K562 (cell line): ENCODE measurements around the gene GET4. TPM values are rescaled to one million over a fixed set of nuclear protein-coding genes. Genes with fewer than 3 reads are reported as not detected.

Source experiments
- CHD7 ChIP-seq: fragments of 200-600 bp; sonication (generic); IDR thresholded peaks from one replicate; pipeline ENCODE4 v1.6.1; 2012; ENCODE audit warnings: mild to moderate bottlenecking, low read depth, low read length, inconsistent platforms
- CTCF ChIP-seq, 3 experiments: IDR thresholded peaks in 2 of 3; conservative IDR thresholded peaks in 1 of 3; 2 replicates each; pipeline ENCODE4 v1.5.1; 2011 to 2012; ENCODE audit warnings: low read length in 3 of 3, mild to moderate bottlenecking in 3 of 3, control low read depth in 2 of 3, improper control_type of control experiment in 1 of 3, inconsistent platforms in 1 of 3, low read depth in 1 of 3, mixed read lengths in 1 of 3, moderate library complexity in 1 of 3; ENCODE audit not compliant: insufficient read depth in 2 of 3
- ELK3 ChIP-seq: fragments of 450-650 bp; formaldehyde crosslinking; IDR thresholded peaks from 2 replicates; pipeline ENCODE4 v1.4.0; 2020; ENCODE audit warnings: mild to moderate bottlenecking
- HNRNPK ChIP-seq: fragments of 200-400 bp; formaldehyde crosslinking; IDR thresholded peaks from one replicate; pipeline ENCODE4 v1.6.1; 2018; ENCODE audit warnings: mild to moderate bottlenecking, low read depth, low read length; ENCODE audit not compliant: poor library complexity, severe bottlenecking
- PHF8 ChIP-seq: fragments of 200-600 bp; sonication (generic); IDR thresholded peaks from 2 replicates; pipeline ENCODE4 v1.6.1; 2012; ENCODE audit warnings: mixed run types, mild to moderate bottlenecking, inconsistent platforms, low read length, moderate library complexity, borderline replicate concordance
- ZBTB17 ChIP-seq: fragments of 450-650 bp; formaldehyde crosslinking; IDR thresholded peaks from 2 replicates; pipeline ENCODE4 v1.4.0; 2020; ENCODE audit warnings: mild to moderate bottlenecking
- ZNF589 ChIP-seq: fragments of 200-800 bp; sonication (Bioruptor generic); IDR thresholded peaks from 2 replicates; pipeline ENCODE4 v1.6.1; 2016; ENCODE audit warnings: low read depth, missing genetic modification characterization, missing compliant biosample characterization
- polyA plus RNA-seq, 8 experiments: library from polyadenylated mRNA; depleted of rRNA in 4 of 8; stranded (reverse) in 5 of 8; unstranded in 3 of 8; fragments of >200 nt; fragmentation: Nextera tagmentation in 2 of 8; fragmentation: Illumina TruSeq in 1 of 8; extraction: Ambion mirVana in 2 of 8; extraction: Trizol in 1 of 8; gene quantifications; 2 replicates each; pipeline versions ENCODE4 v1.2.1 to v1.2.3, GENCODE V29; 2011 to 2014; ENCODE audit warnings: inconsistent platforms in 1 of 8, missing spikeins in 1 of 8
- total RNA-seq, 7 experiments: library from RNA; depleted of rRNA in 6 of 7; stranded (reverse); fragments of >200 nt in 6 of 7; fragmentation: Illumina TruSeq in 2 of 7; extraction: Trizol in 2 of 7; gene quantifications; 2 replicates each; pipeline versions ENCODE4 v1.2.1 to v1.2.3, GENCODE V29; 2011 to 2021; ENCODE audit warnings: low replicate concordance in 1 of 7
- TF ChIP-seq, protein P1 (sequence below): fragments of 250-450 bp; sonication (Bioruptor Pico); IDR thresholded peaks from 2 replicates; pipeline ENCODE4 v1.5.0; 2021; ENCODE audit warnings: mild to moderate bottlenecking, borderline replicate concordance

The GET4 gene
- total and polyA plus RNA-seq, 9 of the 15 experiments (the other 6 are each of a cell fraction or from before 2014, with no cell fraction given), result 0.99 to 122 (median 40.4) TPM

GRCh38 chr7:901388-902154 is 25.2 kb downstream of the GET4 start (continued):
- TF ChIP-seq CHD7 (no peak), ZBTB17 (0 out of 2 replicates have a peak, but pooled peaks have one; percentile 22), ELK3 (CRISPR knock-in tag) (no peak), CTCF (IDR thresholded peaks at IDR 0.05 in 2 of 3, conservative IDR thresholded peaks at IDR 0.05 in 1 of 3; ENCODE audit: insufficient read depth in 2 of 3, low read depth in 1 of 3, low read length in 3 of 3) (0 out of 6 replicates have a peak, but pooled peaks of 1 of the 3 experiments have one; percentile 4), HNRNPK (no peak), ZNF589 (CRISPR knock-in tag) (no peak), PHF8 (peak; percentile 60; the same call in 1 of the 2 replicates)
- TF ChIP-seq, protein P1, sequence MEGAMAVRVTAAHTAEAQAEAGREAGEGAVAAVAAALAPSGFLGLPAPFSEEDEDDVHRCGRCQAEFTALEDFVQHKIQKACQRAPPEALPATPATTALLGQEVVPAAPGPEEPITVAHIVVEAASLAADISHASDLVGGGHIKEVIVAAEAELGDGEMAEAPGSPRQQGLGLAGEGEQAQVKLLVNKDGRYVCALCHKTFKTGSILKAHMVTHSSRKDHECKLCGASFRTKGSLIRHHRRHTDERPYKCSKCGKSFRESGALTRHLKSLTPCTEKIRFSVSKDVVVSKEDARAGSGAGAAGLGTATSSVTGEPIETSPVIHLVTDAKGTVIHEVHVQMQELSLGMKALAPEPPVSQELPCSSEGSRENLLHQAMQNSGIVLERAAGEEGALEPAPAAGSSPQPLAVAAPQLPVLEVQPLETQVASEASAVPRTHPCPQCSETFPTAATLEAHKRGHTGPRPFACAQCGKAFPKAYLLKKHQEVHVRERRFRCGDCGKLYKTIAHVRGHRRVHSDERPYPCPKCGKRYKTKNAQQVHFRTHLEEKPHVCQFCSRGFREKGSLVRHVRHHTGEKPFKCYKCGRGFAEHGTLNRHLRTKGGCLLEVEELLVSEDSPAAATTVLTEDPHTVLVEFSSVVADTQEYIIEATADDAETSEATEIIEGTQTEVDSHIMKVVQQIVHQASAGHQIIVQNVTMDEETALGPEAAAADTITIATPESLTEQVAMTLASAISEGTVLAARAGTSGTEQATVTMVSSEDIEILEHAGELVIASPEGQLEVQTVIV (CRISPR knock-in tag), result no peak
